CD14-positive monocyte (primary cell): Measurements from ENCODE around the gene FRMD3. TPM values are rescaled to one million over a fixed set of nuclear protein-coding genes. Genes with fewer than 3 reads are reported as not detected.

Experiments used
- DNase-seq, 3 donors: peaks; one replicate each; pipeline ENCODE4 v3.0.0-alpha.2; 2011 to 2022
- H2AFZ ChIP-seq: 2 replicates; pipeline ENCODE4 v1.6.0; 2012; ENCODE audit warnings: mild to moderate bottlenecking, low read depth, low read length, inconsistent platforms; ENCODE audit not compliant: insufficient read depth, poor library complexity, severe bottlenecking
- H3K27ac ChIP-seq, 2 donors: 1 replicate in 1 of 2; 2 replicates in 1 of 2; pipeline ENCODE4 v1.5.1; 2012 to 2013; ENCODE audit warnings: low read length in 2 of 2, control low read depth in 1 of 2, inconsistent platforms in 1 of 2, low read depth in 1 of 2, mild to moderate bottlenecking in 1 of 2
- H3K27me3 ChIP-seq, 2 donors: one replicate each; pipeline versions ENCODE4 v1.6.0 to v1.6.1; 2011 to 2013; ENCODE audit warnings: low read length in 2 of 2; ENCODE audit not compliant: control insufficient read depth in 2 of 2, insufficient read depth in 2 of 2
- H3K36me3 ChIP-seq, 2 donors: replicated peaks in 1 of 2; 1 replicate in 1 of 2; 2 replicates in 1 of 2; pipeline versions ENCODE4 v1.5.1 to v1.6.1; 2012 to 2013; ENCODE audit warnings: low read length in 2 of 2, control low read depth in 1 of 2, inconsistent platforms in 1 of 2, mild to moderate bottlenecking in 1 of 2; ENCODE audit not compliant: insufficient read depth in 2 of 2, control insufficient read depth in 1 of 2
- H3K4me1 ChIP-seq, 2 donors: 1 replicate in 1 of 2; 2 replicates in 1 of 2; pipeline versions ENCODE4 v1.5.1 to v1.6.1; 2012 to 2013; ENCODE audit warnings: low read length in 2 of 2, control low read depth in 1 of 2, inconsistent platforms in 1 of 2, mild to moderate bottlenecking in 1 of 2, moderate library complexity in 1 of 2; ENCODE audit not compliant: insufficient read depth in 2 of 2, control insufficient read depth in 1 of 2
- H3K4me2 ChIP-seq: replicated peaks from 2 replicates; pipeline ENCODE3; 2012; ENCODE audit warnings: low read length, moderate library complexity, mild to moderate bottlenecking; ENCODE audit not compliant: poor library complexity, severe bottlenecking; ENCODE audit errors: extremely low read depth
- H3K4me3 ChIP-seq, 3 experiments: fragments of 200-600 bp in 1 of 3; sonication (generic) in 1 of 3; replicated peaks in 1 of 3; 1 replicate in 2 of 3; 2 replicates in 1 of 3; pipeline ENCODE4 v1.5.1; 2011 to 2013; ENCODE audit warnings: low read length in 3 of 3, mild to moderate bottlenecking in 3 of 3, control low read depth in 2 of 3, low read depth in 2 of 3, inconsistent platforms in 1 of 3, moderate library complexity in 1 of 3
- H3K79me2 ChIP-seq: 2 replicates; pipeline ENCODE4 v1.6.0; 2012; ENCODE audit warnings: mild to moderate bottlenecking, control low read depth, inconsistent platforms, low read length, moderate library complexity; ENCODE audit not compliant: insufficient read depth
- H3K9ac ChIP-seq: 2 replicates; pipeline ENCODE4 v1.6.0; 2017; ENCODE audit warnings: low read length, mild to moderate bottlenecking; ENCODE audit not compliant: insufficient read depth, poor library complexity, severe bottlenecking
- H3K9me3 ChIP-seq, 2 donors: replicated peaks in 1 of 2; 1 replicate in 1 of 2; 2 replicates in 1 of 2; pipeline versions ENCODE4 v1.5.1 to v1.6.1; 2012 to 2013; ENCODE audit warnings: low read length in 2 of 2, control low read depth in 1 of 2; ENCODE audit not compliant: control insufficient read depth in 1 of 2, insufficient read depth in 1 of 2
- H4K20me1 ChIP-seq: 2 replicates; pipeline ENCODE4 v1.6.0; 2012; ENCODE audit warnings: mild to moderate bottlenecking, low read length, control low read depth, moderate library complexity; ENCODE audit not compliant: insufficient read depth
- H3K27ac Mint-ChIP-seq, 7 donors: one replicate each; pipeline ENCODE4 v1.8.0; 2020; ENCODE audit warnings: mild to moderate bottlenecking in 7 of 7, mixed read lengths in 7 of 7, moderate library complexity in 6 of 7, inconsistent platforms in 2 of 7
- H3K27me3 Mint-ChIP-seq, 3 donors: one replicate each; pipeline ENCODE4 v1.8.0; 2021 to 2022; ENCODE audit warnings: low read depth in 3 of 3, mild to moderate bottlenecking in 3 of 3, mixed read lengths in 3 of 3, moderate library complexity in 3 of 3, inconsistent platforms in 1 of 3
- H3K36me3 Mint-ChIP-seq, 2 donors: one replicate each; pipeline ENCODE4 v1.8.0; 2020; ENCODE audit warnings: mixed read lengths in 2 of 2, inconsistent platforms in 1 of 2, mild to moderate bottlenecking in 1 of 2
- H3K4me1 Mint-ChIP-seq: one replicate; pipeline ENCODE4 v1.8.0; 2020; ENCODE audit warnings: mild to moderate bottlenecking, mixed read lengths
- H3K4me3 Mint-ChIP-seq, 2 donors: one replicate each; pipeline ENCODE4 v1.8.0; 2020; ENCODE audit warnings: mild to moderate bottlenecking in 2 of 2, mixed read lengths in 2 of 2, moderate library complexity in 1 of 2
- H3K9me3 Mint-ChIP-seq, 7 donors: one replicate each; pipeline ENCODE4 v1.8.0; 2020 to 2022; ENCODE audit warnings: mixed read lengths in 7 of 7, mild to moderate bottlenecking in 6 of 7, moderate library complexity in 6 of 7, inconsistent platforms in 2 of 7
- WGBS: methylation state at CpG from one replicate; pipeline ENCODE4 v1.1.5; 2013; ENCODE audit warnings: missing lambda C conversion rate; ENCODE audit not compliant: insufficient coverage; 5-methylcytosine and 5-hydroxymethylcytosine counted together
- intact Hi-C, 2 donors: fragments of 100-400 bp; cut with micrococcal nuclease; formaldehyde crosslinking; loops; one replicate each; pipeline versions ENCODE4 v1.15.0 to v1.15.1; 2023
- polyA plus RNA-seq, 3 donors: library from polyadenylated mRNA; depleted of rRNA in 1 of 3; unstranded in 2 of 3; stranded (reverse) in 1 of 3; fragments of 300-500 nt in 2 of 3; fragments of >200 nt in 1 of 3; fragmentation: Illumina TruSeq in 2 of 3; gene quantifications; 1 replicate in 2 of 3; 2 replicates in 1 of 3; pipeline ENCODE4 v1.2.3, GENCODE V29; 2012 to 2021
- TF ChIP-seq, protein P1 (sequence below): fragments of 200-600 bp; IDR thresholded peaks from one replicate; pipeline ENCODE4 v1.8.0; 2022; ENCODE audit warnings: antibody characterized with exemption, mild to moderate bottlenecking

FRMD3 gene
- polyA plus RNA-seq, 3 donors: 2.8 to 9.8 (median 4.2) TPM

DNA sequence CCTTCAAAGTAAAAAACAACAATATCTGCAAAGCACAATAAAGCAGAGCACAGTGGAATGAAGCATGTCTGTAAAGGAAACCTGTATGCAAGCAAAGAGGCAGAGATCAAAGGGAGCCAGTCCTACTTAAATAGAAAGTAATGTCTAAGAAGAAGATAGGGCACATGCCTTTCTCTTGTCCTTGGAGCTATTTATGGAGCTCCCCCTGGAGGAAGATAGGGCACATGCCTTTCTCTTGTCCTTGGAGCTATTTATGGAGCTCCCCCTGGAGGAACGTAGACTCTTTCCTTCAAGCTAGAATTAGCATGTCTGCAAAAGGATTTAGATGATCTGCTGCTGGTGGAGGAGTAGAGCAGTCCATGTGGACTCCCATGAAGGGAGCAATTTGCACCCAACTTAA, 307.2 kb downstream of the FRMD3 start:
- 17% methylated on average over 1 of the region's 1 CpG for WGBS
- TF ChIP-seq, protein P1, sequence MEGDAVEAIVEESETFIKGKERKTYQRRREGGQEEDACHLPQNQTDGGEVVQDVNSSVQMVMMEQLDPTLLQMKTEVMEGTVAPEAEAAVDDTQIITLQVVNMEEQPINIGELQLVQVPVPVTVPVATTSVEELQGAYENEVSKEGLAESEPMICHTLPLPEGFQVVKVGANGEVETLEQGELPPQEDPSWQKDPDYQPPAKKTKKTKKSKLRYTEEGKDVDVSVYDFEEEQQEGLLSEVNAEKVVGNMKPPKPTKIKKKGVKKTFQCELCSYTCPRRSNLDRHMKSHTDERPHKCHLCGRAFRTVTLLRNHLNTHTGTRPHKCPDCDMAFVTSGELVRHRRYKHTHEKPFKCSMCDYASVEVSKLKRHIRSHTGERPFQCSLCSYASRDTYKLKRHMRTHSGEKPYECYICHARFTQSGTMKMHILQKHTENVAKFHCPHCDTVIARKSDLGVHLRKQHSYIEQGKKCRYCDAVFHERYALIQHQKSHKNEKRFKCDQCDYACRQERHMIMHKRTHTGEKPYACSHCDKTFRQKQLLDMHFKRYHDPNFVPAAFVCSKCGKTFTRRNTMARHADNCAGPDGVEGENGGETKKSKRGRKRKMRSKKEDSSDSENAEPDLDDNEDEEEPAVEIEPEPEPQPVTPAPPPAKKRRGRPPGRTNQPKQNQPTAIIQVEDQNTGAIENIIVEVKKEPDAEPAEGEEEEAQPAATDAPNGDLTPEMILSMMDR: no peak
- no peak overlapping the region for H3K27ac Mint-ChIP-seq

DNA sequence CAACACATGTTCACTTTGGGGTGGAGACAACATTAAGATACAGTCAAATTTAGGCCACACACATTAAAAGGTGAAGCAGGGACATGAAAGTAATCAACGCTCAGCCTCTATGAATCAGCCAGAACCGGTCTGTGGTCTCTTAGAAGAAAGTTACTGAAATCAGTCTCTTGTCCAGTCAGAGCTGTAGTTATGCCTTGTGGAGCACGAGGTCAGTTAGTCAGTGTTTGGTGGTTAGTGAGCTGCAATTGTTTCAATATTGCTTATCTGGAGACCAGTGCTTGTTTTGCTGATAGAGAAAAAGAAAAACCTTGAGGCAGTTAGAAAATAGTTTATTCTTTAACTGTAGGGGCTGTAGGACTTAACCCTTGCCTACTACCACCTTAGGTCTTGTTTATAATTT, 317.5 kb downstream of the FRMD3 start:
- no peak for DNase-seq
- H3K36me3 ChIP-seq: no peaks in the 10 kb centered on the region
- TF ChIP-seq, protein P1: no peak
- no peak overlapping the region for H3K27ac ChIP-seq
- peaks cover 0 to 2% of the 10 kb centered on the region in 2 donors for H3K27me3 ChIP-seq
- H3K4me1 Mint-ChIP-seq: peaks cover 11% of the 10 kb centered on the region
- intact Hi-C loops: no loop called here
- WGBS: 100% methylated on average over 1 of the region's 3 CpGs
- no peak overlapping the region for H3K9ac ChIP-seq
- no peak overlapping the region for H3K4me2 ChIP-seq
- H3K4me1 ChIP-seq: peaks cover 4 to 5% of the 10 kb centered on the region in 2 donors
- no peak overlapping the region for H3K4me3 ChIP-seq
- no peaks in the 10 kb centered on the region for H3K36me3 Mint-ChIP-seq
- H4K20me1 ChIP-seq: no peaks in the 10 kb centered on the region
- peaks cover 4 to 15% (median 11%) of the 10 kb centered on the region in 3 donors for H3K27me3 Mint-ChIP-seq
- H2AFZ ChIP-seq: no peak overlapping the region
- H3K27ac Mint-ChIP-seq: no peak overlapping the region
- H3K9me3 ChIP-seq: no peaks in the 10 kb centered on the region
- no peaks in the 10 kb centered on the region for H3K79me2 ChIP-seq
- H3K9me3 Mint-ChIP-seq: peaks cover 0 to 7% (median 3%) of the 10 kb centered on the region in 7 donors
- H3K4me3 Mint-ChIP-seq: no peak overlapping the region

More for the DNA sequence above, 307.2 kb downstream of the FRMD3 start:
- Mint-ChIP-seq H3K9me3 (peaks cover 0 to 13% (median 4%) of the 10 kb centered on the region in 7 donors), H3K4me3 (no peak overlapping the region), H3K36me3 (no peaks in the 10 kb centered on the region), H3K4me1 (no peaks in the 10 kb centered on the region), H3K27me3 (peaks cover 0 to 2% (median 0%) of the 10 kb centered on the region in 3 donors)
- H4K20me1 ChIP-seq: no peaks in the 10 kb centered on the region
- no peaks in the 10 kb centered on the region for H3K4me1 ChIP-seq
- no peaks in the 10 kb centered on the region for H3K36me3 ChIP-seq
- H3K9ac ChIP-seq: no peak overlapping the region
- no peak overlapping the region for H2AFZ ChIP-seq
- no peak overlapping the region for H3K27ac ChIP-seq
- no peak overlapping the region for H3K4me3 ChIP-seq
- no peak overlapping the region for H3K4me2 ChIP-seq
- H3K79me2 ChIP-seq: no peaks in the 10 kb centered on the region
- intact Hi-C loops: no loop called here
- H3K27me3 ChIP-seq: no peaks in the 10 kb centered on the region
- DNase-seq: peak in 2 of 3 donors; percentile 24 to 43
- H3K9me3 ChIP-seq: no peaks in the 10 kb centered on the region
